IPS-18a (cell line): ENCODE measurements around the gene KISS1R.

Experiments used
- H3K27ac ChIP-seq: one replicate; pipeline ENCODE4 v1.5.1; 2013; ENCODE audit warnings: low read length
- H3K27me3 ChIP-seq: one replicate; pipeline ENCODE4 v1.6.1; 2013; ENCODE audit warnings: mild to moderate bottlenecking, low read length; ENCODE audit not compliant: control insufficient read depth, insufficient read depth
- H3K36me3 ChIP-seq: one replicate; pipeline ENCODE4 v1.6.1; 2013; ENCODE audit warnings: low read depth, low read length; ENCODE audit not compliant: control insufficient read depth
- H3K4me1 ChIP-seq: one replicate; pipeline ENCODE4 v1.6.1; 2013; ENCODE audit warnings: low read depth, low read length; ENCODE audit not compliant: control insufficient read depth
- H3K4me3 ChIP-seq: one replicate; pipeline ENCODE4 v1.5.1; 2013; ENCODE audit warnings: low read length
- H3K9ac ChIP-seq: one replicate; pipeline ENCODE4 v1.6.1; 2013; ENCODE audit warnings: mild to moderate bottlenecking, low read length, moderate library complexity
- H3K9me3 ChIP-seq: one replicate; pipeline ENCODE4 v1.6.1; 2013; ENCODE audit warnings: low read depth, low read length; ENCODE audit not compliant: control insufficient read depth

KISS1R gene

GRCh38 chr19:906480-906879 is 10.7 kb upstream of the KISS1R start:
- Histone ChIP-seq H3K27ac (no peak overlapping the region), H3K4me3 (no peak overlapping the region), H3K9ac (no peak overlapping the region), H3K4me1 (no peaks in the 10 kb centered on the region), H3K9me3 (no peaks in the 10 kb centered on the region), H3K36me3 (no peaks in the 10 kb centered on the region), H3K27me3 (no peaks in the 10 kb centered on the region)

- Histone ChIP-seq H3K9ac (no peak overlapping the region), H3K36me3 (no peaks in the 10 kb centered on the region), H3K4me1 (no peaks in the 10 kb centered on the region), H3K27me3 (no peaks in the 10 kb centered on the region), H3K9me3 (no peaks in the 10 kb centered on the region), H3K27ac (no peak overlapping the region), H3K4me3 (no peak overlapping the region)
Measured at GRCh38 chr19:907183-907853, 9.8 kb upstream of the KISS1R start.

GRCh38 chr19:911197-912033 is 5.7 kb upstream of the KISS1R start:
- no peaks in the 10 kb centered on the region for H3K36me3 ChIP-seq
- peaks cover 20% of the 10 kb centered on the region for H3K27me3 ChIP-seq
- H3K9me3 ChIP-seq = no peaks in the 10 kb centered on the region
- no peak overlapping the region for H3K27ac ChIP-seq
- H3K4me3 ChIP-seq = no peak overlapping the region
- no peak overlapping the region for H3K9ac ChIP-seq
- H3K4me1 ChIP-seq = no peaks in the 10 kb centered on the region

GRCh38 chr19:912181-913079 is 4.7 kb upstream of the KISS1R start:
- Histone ChIP-seq H3K4me1 (no peaks in the 10 kb centered on the region), H3K36me3 (no peaks in the 10 kb centered on the region), H3K9me3 (no peaks in the 10 kb centered on the region), H3K27me3 (peaks cover 30% of the 10 kb centered on the region), H3K9ac (no peak overlapping the region), H3K4me3 (peak overlapping the region; percentile 68), H3K27ac (no peak overlapping the region)

GRCh38 chr19:913080-913748 is 3.9 kb upstream of the KISS1R start, which contains the start of gene R3HDM4:
Gene R3HDM4, minus strand, starts transcription at chr19:913219. Its CDS starts 62 bp downstream, at chr19:913157.
- H3K9ac ChIP-seq = no peak within 1 kb of the TSS
- no peak within 1 kb of the TSS for H3K27ac ChIP-seq
- H3K4me3 ChIP-seq = peak within 1 kb of the TSS; percentile 68
- peaks cover 38% of the 10 kb centered on the region for H3K27me3 ChIP-seq
- H3K9me3 ChIP-seq = no peaks in the 10 kb centered on the region
- no peaks in the 10 kb centered on the region for H3K36me3 ChIP-seq
- no peaks in the 10 kb centered on the region for H3K4me1 ChIP-seq

GRCh38 chr19:916645-917322 is 349 bp upstream of the KISS1R start:
- Histone ChIP-seq H3K27ac (no peak overlapping the region), H3K36me3 (no peaks in the 10 kb centered on the region), H3K9me3 (no peaks in the 10 kb centered on the region), H3K4me1 (no peaks in the 10 kb centered on the region), H3K27me3 (peaks cover 72% of the 10 kb centered on the region), H3K9ac (no peak overlapping the region), H3K4me3 (peak overlapping the region; percentile 60)

GRCh38 chr19:918152-918437 is 962 bp downstream of the KISS1R start:
- Histone ChIP-seq H3K9me3 (no peaks in the 10 kb centered on the region), H3K36me3 (no peaks in the 10 kb centered on the region), H3K27me3 (peaks cover 80% of the 10 kb centered on the region), H3K27ac (no peak overlapping the region), H3K4me3 (peak overlapping the region; percentile 60), H3K9ac (no peak overlapping the region), H3K4me1 (no peaks in the 10 kb centered on the region)

- Histone ChIP-seq H3K9me3 (no peaks in the 10 kb centered on the region), H3K27ac (no peak overlapping the region), H3K36me3 (no peaks in the 10 kb centered on the region), H3K4me1 (no peaks in the 10 kb centered on the region), H3K9ac (no peak overlapping the region), H3K27me3 (peaks cover 77% of the 10 kb centered on the region), H3K4me3 (peak overlapping the region; percentile 60)
Measured at GRCh38 chr19:918481-919198, 1.5 kb downstream of the KISS1R start.

GRCh38 chr19:919199-920050 is 2.3 kb downstream of the KISS1R start:
- Histone ChIP-seq H3K4me3 (no peak overlapping the region), H3K27me3 (peaks cover 82% of the 10 kb centered on the region), H3K36me3 (no peaks in the 10 kb centered on the region), H3K4me1 (no peaks in the 10 kb centered on the region), H3K27ac (no peak overlapping the region), H3K9ac (no peak overlapping the region), H3K9me3 (no peaks in the 10 kb centered on the region)
